Epithelial cell of esophagus (primary cell): ENCODE measurements around the gene C3orf70.

ENCODE experiments used
- DNase-seq: peaks from one replicate; pipeline ENCODE4 v3.0.0; 2010; ENCODE audit warnings: low read depth
- H3K4me3 ChIP-seq: 2 replicates; pipeline ENCODE4 v1.5.1; 2011; ENCODE audit warnings: mild to moderate bottlenecking, low read length, control low read depth
- CTCF ChIP-seq: IDR thresholded peaks from 2 replicates; pipeline ENCODE4 v1.5.1; 2011; ENCODE audit warnings: low read depth, mild to moderate bottlenecking, low read length, control low read depth, inconsistent platforms; ENCODE audit not compliant: insufficient read depth; ENCODE audit errors: missing control alignments

Gene C3orf70

GRCh38 chr3:185084901-185085300, 68.0 kb downstream of the C3orf70 start:
- DNase-seq = no peak
- no peak overlapping the region for H3K4me3 ChIP-seq
- TF ChIP-seq CTCF = no peak

GRCh38 chr3:185084402-185084801, 68.5 kb downstream of the C3orf70 start:
- no peak for TF ChIP-seq CTCF
- no peak overlapping the region for H3K4me3 ChIP-seq
- DNase-seq = no peak

- DNase-seq = no peak
These were observed 70.0 kb downstream of the C3orf70 start for GRCh38 chr3:185082829-185083228.

GRCh38 chr3:185082149-185082548, 70.7 kb downstream of the C3orf70 start:
- no peak for DNase-seq
- no peak overlapping the region for H3K4me3 ChIP-seq
- no peak for TF ChIP-seq CTCF

More at GRCh38 chr3:185082829-185083228, 70.0 kb downstream of the C3orf70 start:
- H3K4me3 ChIP-seq = no peak overlapping the region
- TF ChIP-seq CTCF = no peak

- DNase-seq = no peak
- TF ChIP-seq CTCF = no peak
- H3K4me3 ChIP-seq = no peak overlapping the region
These were observed 71.3 kb downstream of the C3orf70 start for GRCh38 chr3:185081521-185081920.

GRCh38 chr3:185079625-185080024, 73.2 kb downstream of the C3orf70 start:
- H3K4me3 ChIP-seq = no peak overlapping the region
- no peak for DNase-seq
- no peak for TF ChIP-seq CTCF

- TF ChIP-seq CTCF = no peak
- H3K4me3 ChIP-seq = no peak overlapping the region
- DNase-seq = no peak
These were observed 76.6 kb downstream of the C3orf70 start for GRCh38 chr3:185076219-185076618.
